ENCODE data around the gene ZFX.
A peak's percentile ranks its signal among the peaks of the same experiment; 100 is the strongest.
"Not testable (repeated sequence)": the region's sequence is repeated elsewhere in the genome, so short reads cannot be mapped to it uniquely, and the experiment has no call there.

The ZFX gene

DNA sequence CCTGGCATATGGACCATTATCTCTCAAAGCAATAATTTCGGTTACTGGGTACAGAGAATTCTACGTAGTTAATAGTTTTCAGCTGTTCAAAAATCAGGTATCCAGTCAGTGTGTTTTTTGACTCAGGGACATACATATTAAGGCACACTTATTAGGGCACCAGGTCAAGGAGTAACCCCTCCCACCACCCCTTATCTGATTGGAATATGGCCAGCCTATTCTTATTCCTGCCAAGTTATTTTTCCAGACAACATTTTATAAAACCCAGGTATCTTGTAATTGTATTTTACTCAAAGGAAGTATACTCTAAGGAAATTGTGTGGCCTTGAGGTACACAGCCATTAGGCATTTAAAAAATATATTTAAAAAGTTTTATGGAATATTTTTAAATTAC, 4.3 kb downstream of the ZFX start:
- peaks cover 21% of the 10 kb centered on the region for H3K36me3 ChIP-seq (ENCODE audit: control insufficient read depth, low read depth, low read length)
- H3K9ac ChIP-seq (ENCODE audit: low read length): no peak overlapping the region
- no peak overlapping the region for H3K4me3 ChIP-seq (ENCODE audit: low read length)
- H3K4me1 ChIP-seq (ENCODE audit: control insufficient read depth, low read depth, low read length): peaks cover 11% of the 10 kb centered on the region
- no peak overlapping the region for H3K27ac ChIP-seq (ENCODE audit: low read length)
- H3K27me3 ChIP-seq (ENCODE audit: control insufficient read depth, insufficient read depth, low read length): no peaks in the 10 kb centered on the region
- H3K9me3 ChIP-seq (ENCODE audit: control insufficient read depth, low read depth, low read length): no peaks in the 10 kb centered on the region

DNA sequence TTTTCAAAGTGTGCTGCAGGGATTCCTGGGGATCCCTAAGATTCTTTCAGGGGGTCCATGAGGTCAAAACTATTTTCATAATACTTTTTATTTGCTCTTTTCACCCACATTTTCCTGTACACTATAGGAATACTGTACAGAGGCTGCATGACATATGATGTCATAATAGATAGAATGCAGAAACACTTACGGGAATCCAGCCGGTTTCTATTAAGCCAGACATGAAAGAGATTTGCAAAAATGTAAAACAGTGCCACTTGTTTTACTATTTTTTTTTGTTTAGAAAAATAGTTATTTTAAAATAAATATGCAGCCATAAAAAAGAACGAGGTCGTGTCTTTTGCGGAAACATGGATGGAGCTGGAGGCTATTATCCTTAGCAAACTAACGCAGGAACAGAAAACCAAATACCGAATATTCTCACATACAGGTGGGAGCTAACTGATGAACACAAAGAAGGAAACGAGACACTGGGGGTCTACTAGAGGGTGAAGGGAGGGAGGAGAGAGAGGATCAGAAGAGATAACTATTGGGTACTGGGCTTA, 5.0 kb downstream of the ZFX start:
- Histone ChIP-seq H3K27me3 (ENCODE audit: control insufficient read depth, insufficient read depth, low read length) (no peaks in the 10 kb centered on the region), H3K36me3 (ENCODE audit: control insufficient read depth, low read depth, low read length) (peaks cover 21% of the 10 kb centered on the region), H3K27ac (ENCODE audit: low read length) (no peak overlapping the region), H3K9ac (ENCODE audit: low read length) (no peak overlapping the region), H3K4me1 (ENCODE audit: control insufficient read depth, low read depth, low read length) (peaks cover 11% of the 10 kb centered on the region), H3K4me3 (ENCODE audit: low read length) (no peak overlapping the region), H3K9me3 (ENCODE audit: control insufficient read depth, low read depth, low read length) (no peaks in the 10 kb centered on the region)

- H3K9ac ChIP-seq (ENCODE audit: low read length); H3K4me3 ChIP-seq (ENCODE audit: low read length); H3K9me3 ChIP-seq (ENCODE audit: control insufficient read depth, low read depth, low read length); H3K27me3 ChIP-seq (ENCODE audit: control insufficient read depth, insufficient read depth, low read length); H3K27ac ChIP-seq (ENCODE audit: low read length): not testable (repeated sequence)
- Histone ChIP-seq H3K4me1 (ENCODE audit: control insufficient read depth, low read depth, low read length) (peaks cover 11% of the 10 kb centered on the region), H3K36me3 (ENCODE audit: control insufficient read depth, low read depth, low read length) (peaks cover 21% of the 10 kb centered on the region)
These were observed 6.2 kb downstream of the ZFX start for GRCh38 chrX:24155747-24156146.

- H3K9ac ChIP-seq (ENCODE audit: low read length): no peak overlapping the region
- no peaks in the 10 kb centered on the region for H3K27me3 ChIP-seq (ENCODE audit: control insufficient read depth, insufficient read depth, low read length)
- peaks cover 22% of the 10 kb centered on the region for H3K36me3 ChIP-seq (ENCODE audit: control insufficient read depth, low read depth, low read length)
- no peak overlapping the region for H3K27ac ChIP-seq (ENCODE audit: low read length)
- H3K4me1 ChIP-seq (ENCODE audit: control insufficient read depth, low read depth, low read length): peaks cover 11% of the 10 kb centered on the region
- H3K4me3 ChIP-seq (ENCODE audit: low read length): no peak overlapping the region
- no peaks in the 10 kb centered on the region for H3K9me3 ChIP-seq (ENCODE audit: control insufficient read depth, low read depth, low read length)
These were observed 6.6 kb downstream of the ZFX start for GRCh38 chrX:24156177-24156576.

DNA sequence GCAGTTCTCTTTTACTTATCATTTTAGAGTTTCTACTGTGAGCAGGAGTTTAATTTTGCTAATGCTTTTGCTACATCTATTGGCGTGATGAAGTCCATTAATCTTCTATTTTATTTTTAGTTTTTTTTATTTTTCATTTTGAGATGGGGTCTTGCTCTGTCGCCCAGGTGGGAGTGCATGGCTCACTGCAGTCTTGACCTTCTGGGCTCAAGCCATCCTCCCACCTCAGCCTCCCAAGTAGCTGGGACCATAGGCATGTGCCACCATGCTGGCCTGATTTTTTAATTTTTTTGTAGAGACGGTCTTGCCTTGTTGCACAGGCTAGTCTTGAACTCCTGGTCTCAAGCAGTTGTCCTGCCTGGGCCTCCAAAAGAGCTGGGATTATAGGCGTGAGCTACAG, 9.4 kb downstream of the ZFX start:
- Histone ChIP-seq H3K9ac (ENCODE audit: low read length) (no peak overlapping the region), H3K4me1 (ENCODE audit: control insufficient read depth, low read depth, low read length) (peaks cover 4% of the 10 kb centered on the region), H3K27me3 (ENCODE audit: control insufficient read depth, insufficient read depth, low read length) (no peaks in the 10 kb centered on the region), H3K27ac (ENCODE audit: low read length) (no peak overlapping the region), H3K4me3 (ENCODE audit: low read length) (no peak overlapping the region), H3K9me3 (ENCODE audit: control insufficient read depth, low read depth, low read length) (no peaks in the 10 kb centered on the region), H3K36me3 (ENCODE audit: control insufficient read depth, low read depth, low read length) (peaks cover 14% of the 10 kb centered on the region)

GRCh38 chrX:24166078-24166477, 16.5 kb downstream of the ZFX start:
- Histone ChIP-seq H3K9ac (ENCODE audit: low read length) (no peak overlapping the region), H3K4me3 (ENCODE audit: low read length) (no peak overlapping the region), H3K36me3 (ENCODE audit: control insufficient read depth, low read depth, low read length) (peaks cover 6% of the 10 kb centered on the region), H3K9me3 (ENCODE audit: control insufficient read depth, low read depth, low read length) (no peaks in the 10 kb centered on the region), H3K27me3 (ENCODE audit: control insufficient read depth, insufficient read depth, low read length) (no peaks in the 10 kb centered on the region), H3K27ac (ENCODE audit: low read length) (no peak overlapping the region), H3K4me1 (ENCODE audit: control insufficient read depth, low read depth, low read length) (peaks cover 37% of the 10 kb centered on the region)

DNA sequence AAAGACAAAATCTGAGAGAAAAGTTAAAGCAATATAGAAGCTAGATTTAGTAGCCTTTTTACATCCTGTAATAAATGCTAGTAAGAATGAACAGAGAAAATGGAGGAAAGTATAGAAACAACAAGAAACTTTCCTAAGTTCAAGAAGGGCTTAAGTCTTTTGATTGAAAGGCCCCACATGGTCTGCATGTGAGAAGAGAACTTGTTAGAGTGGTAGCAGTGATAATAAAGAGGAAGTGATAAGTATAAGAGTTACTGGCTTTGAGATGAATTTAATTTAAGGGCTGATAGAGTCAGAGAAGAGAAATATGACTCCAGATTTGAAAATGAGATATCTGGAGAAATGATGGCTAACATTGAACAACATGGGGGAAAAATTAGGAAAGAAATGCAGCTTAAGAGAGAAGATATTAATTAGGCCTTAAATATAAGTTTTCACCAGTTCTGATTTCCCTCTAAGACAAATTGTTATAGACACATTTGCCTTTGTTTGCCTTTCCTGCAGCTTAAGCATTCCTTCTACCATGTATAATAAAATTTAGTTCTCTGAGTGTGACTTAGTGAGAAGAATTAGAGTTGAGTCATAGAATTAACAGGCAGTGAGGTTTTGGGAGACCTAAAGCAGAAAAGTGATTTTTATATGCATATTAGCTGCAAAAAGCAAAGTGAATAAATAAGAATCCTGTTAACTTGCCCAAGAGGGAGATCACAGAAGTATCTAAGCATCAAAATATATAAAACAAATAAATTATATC, 18.4 kb downstream of the ZFX start:
- H3K36me3 ChIP-seq (ENCODE audit: control insufficient read depth, low read depth, low read length): peaks cover 12% of the 10 kb centered on the region
- no peak overlapping the region for H3K27ac ChIP-seq (ENCODE audit: low read length)
- H3K4me1 ChIP-seq (ENCODE audit: control insufficient read depth, low read depth, low read length): peaks cover 33% of the 10 kb centered on the region
- no peak overlapping the region for H3K4me3 ChIP-seq (ENCODE audit: low read length)
- H3K9ac ChIP-seq (ENCODE audit: low read length): no peak overlapping the region
- H3K27me3 ChIP-seq (ENCODE audit: control insufficient read depth, insufficient read depth, low read length): no peaks in the 10 kb centered on the region
- H3K9me3 ChIP-seq (ENCODE audit: control insufficient read depth, low read depth, low read length): no peaks in the 10 kb centered on the region

GRCh38 chrX:24168807-24169206, 19.3 kb downstream of the ZFX start:
- Histone ChIP-seq H3K9ac (ENCODE audit: low read length) (no peak overlapping the region), H3K4me1 (ENCODE audit: control insufficient read depth, low read depth, low read length) (peaks cover 33% of the 10 kb centered on the region), H3K36me3 (ENCODE audit: control insufficient read depth, low read depth, low read length) (peaks cover 18% of the 10 kb centered on the region), H3K9me3 (ENCODE audit: control insufficient read depth, low read depth, low read length) (no peaks in the 10 kb centered on the region), H3K27ac (ENCODE audit: low read length) (no peak overlapping the region), H3K27me3 (ENCODE audit: control insufficient read depth, insufficient read depth, low read length) (no peaks in the 10 kb centered on the region), H3K4me3 (ENCODE audit: low read length) (no peak overlapping the region)

- H3K36me3 ChIP-seq (ENCODE audit: control insufficient read depth, low read depth, low read length): peaks cover 22% of the 10 kb centered on the region
- peaks cover 33% of the 10 kb centered on the region for H3K4me1 ChIP-seq (ENCODE audit: control insufficient read depth, low read depth, low read length)
- H3K27me3 ChIP-seq (ENCODE audit: control insufficient read depth, insufficient read depth, low read length): no peaks in the 10 kb centered on the region
- no peaks in the 10 kb centered on the region for H3K9me3 ChIP-seq (ENCODE audit: control insufficient read depth, low read depth, low read length)
- peak overlapping the region; percentile 62 for H3K27ac ChIP-seq (ENCODE audit: low read length)
- peak overlapping the region; percentile 20 for H3K9ac ChIP-seq (ENCODE audit: low read length)
- no peak overlapping the region for H3K4me3 ChIP-seq (ENCODE audit: low read length)
These were observed 19.7 kb downstream of the ZFX start for GRCh38 chrX:24169211-24169610.

DNA sequence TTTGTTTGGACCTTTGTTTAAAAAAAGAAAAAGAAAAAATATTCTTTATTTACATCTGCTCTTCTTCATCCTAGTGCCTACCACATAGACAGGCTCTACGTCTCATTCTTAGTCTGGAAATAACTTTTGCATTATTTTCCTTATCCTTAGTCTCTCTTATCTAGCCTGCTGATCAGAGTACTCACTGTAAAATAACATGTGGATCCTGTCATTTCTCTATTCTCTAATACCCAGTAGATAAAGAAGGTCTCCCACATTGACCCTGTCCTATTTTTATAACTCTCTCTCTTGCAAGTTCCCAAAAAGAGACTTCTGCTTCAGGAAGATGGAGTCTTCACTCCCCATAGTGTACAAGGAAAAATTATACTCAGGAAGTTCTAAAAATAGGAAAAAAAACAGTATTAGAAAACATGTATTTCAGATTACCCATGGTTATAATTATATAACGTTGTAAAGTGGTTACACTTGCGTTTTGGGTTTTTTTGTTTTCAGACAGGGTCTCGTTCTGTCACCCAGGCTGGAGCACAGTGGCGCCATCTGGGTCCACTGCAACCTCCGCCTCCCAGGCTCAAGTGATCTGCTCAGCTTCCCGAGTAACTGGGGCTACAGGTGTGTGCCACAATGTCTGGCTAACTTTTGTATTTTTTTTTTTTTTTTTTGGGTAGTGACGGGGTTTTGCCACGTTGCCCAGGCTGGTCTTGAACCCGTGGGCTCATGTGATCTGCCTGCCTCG, 23.8 kb downstream of the ZFX start:
- H3K36me3 ChIP-seq (ENCODE audit: control insufficient read depth, low read depth, low read length): peaks cover 36% of the 10 kb centered on the region
- no peak overlapping the region for H3K27ac ChIP-seq (ENCODE audit: low read length)
- no peak overlapping the region for H3K9ac ChIP-seq (ENCODE audit: low read length)
- no peak overlapping the region for H3K4me3 ChIP-seq (ENCODE audit: low read length)
- H3K4me1 ChIP-seq (ENCODE audit: control insufficient read depth, low read depth, low read length): peaks cover 16% of the 10 kb centered on the region
- H3K27me3 ChIP-seq (ENCODE audit: control insufficient read depth, insufficient read depth, low read length): no peaks in the 10 kb centered on the region
- H3K9me3 ChIP-seq (ENCODE audit: control insufficient read depth, low read depth, low read length): no peaks in the 10 kb centered on the region

GRCh38 chrX:24175276-24175675, 25.7 kb downstream of the ZFX start:
- H3K9me3 ChIP-seq (ENCODE audit: control insufficient read depth, low read depth, low read length): no peaks in the 10 kb centered on the region
- no peak overlapping the region for H3K9ac ChIP-seq (ENCODE audit: low read length)
- H3K36me3 ChIP-seq (ENCODE audit: control insufficient read depth, low read depth, low read length): peaks cover 50% of the 10 kb centered on the region
- H3K4me1 ChIP-seq (ENCODE audit: control insufficient read depth, low read depth, low read length): no peaks in the 10 kb centered on the region
- no peaks in the 10 kb centered on the region for H3K27me3 ChIP-seq (ENCODE audit: control insufficient read depth, insufficient read depth, low read length)
- H3K27ac ChIP-seq (ENCODE audit: low read length): no peak overlapping the region
- no peak overlapping the region for H3K4me3 ChIP-seq (ENCODE audit: low read length)
